CD14-positive monocyte (primary cell): ENCODE results near the gene HTRA3. TPM values are rescaled to one million over a fixed set of nuclear protein-coding genes. Genes with fewer than 3 reads are reported as not detected.

Experiments used
- DNase-seq, 3 donors: peaks; one replicate each; pipeline ENCODE4 v3.0.0-alpha.2; 2011 to 2022
- H2AFZ ChIP-seq: 2 replicates; pipeline ENCODE4 v1.6.0; 2012; ENCODE audit warnings: mild to moderate bottlenecking, low read depth, low read length, inconsistent platforms; ENCODE audit not compliant: insufficient read depth, poor library complexity, severe bottlenecking
- H3K27ac ChIP-seq, 2 donors: 1 replicate in 1 of 2; 2 replicates in 1 of 2; pipeline ENCODE4 v1.5.1; 2012 to 2013; ENCODE audit warnings: low read length in 2 of 2, control low read depth in 1 of 2, inconsistent platforms in 1 of 2, low read depth in 1 of 2, mild to moderate bottlenecking in 1 of 2
- H3K27me3 ChIP-seq, 2 donors: one replicate each; pipeline versions ENCODE4 v1.6.0 to v1.6.1; 2011 to 2013; ENCODE audit warnings: low read length in 2 of 2; ENCODE audit not compliant: control insufficient read depth in 2 of 2, insufficient read depth in 2 of 2
- H3K36me3 ChIP-seq, 2 donors: replicated peaks in 1 of 2; 1 replicate in 1 of 2; 2 replicates in 1 of 2; pipeline versions ENCODE4 v1.5.1 to v1.6.1; 2012 to 2013; ENCODE audit warnings: low read length in 2 of 2, control low read depth in 1 of 2, inconsistent platforms in 1 of 2, mild to moderate bottlenecking in 1 of 2; ENCODE audit not compliant: insufficient read depth in 2 of 2, control insufficient read depth in 1 of 2
- H3K4me1 ChIP-seq, 2 donors: 1 replicate in 1 of 2; 2 replicates in 1 of 2; pipeline versions ENCODE4 v1.5.1 to v1.6.1; 2012 to 2013; ENCODE audit warnings: low read length in 2 of 2, control low read depth in 1 of 2, inconsistent platforms in 1 of 2, mild to moderate bottlenecking in 1 of 2, moderate library complexity in 1 of 2; ENCODE audit not compliant: insufficient read depth in 2 of 2, control insufficient read depth in 1 of 2
- H3K4me2 ChIP-seq: replicated peaks from 2 replicates; pipeline ENCODE3; 2012; ENCODE audit warnings: low read length, moderate library complexity, mild to moderate bottlenecking; ENCODE audit not compliant: poor library complexity, severe bottlenecking; ENCODE audit errors: extremely low read depth
- H3K4me3 ChIP-seq, 3 experiments: fragments of 200-600 bp in 1 of 3; sonication (generic) in 1 of 3; replicated peaks in 1 of 3; 1 replicate in 2 of 3; 2 replicates in 1 of 3; pipeline ENCODE4 v1.5.1; 2011 to 2013; ENCODE audit warnings: low read length in 3 of 3, mild to moderate bottlenecking in 3 of 3, control low read depth in 2 of 3, low read depth in 2 of 3, inconsistent platforms in 1 of 3, moderate library complexity in 1 of 3
- H3K79me2 ChIP-seq: 2 replicates; pipeline ENCODE4 v1.6.0; 2012; ENCODE audit warnings: mild to moderate bottlenecking, control low read depth, inconsistent platforms, low read length, moderate library complexity; ENCODE audit not compliant: insufficient read depth
- H3K9ac ChIP-seq: 2 replicates; pipeline ENCODE4 v1.6.0; 2017; ENCODE audit warnings: low read length, mild to moderate bottlenecking; ENCODE audit not compliant: insufficient read depth, poor library complexity, severe bottlenecking
- H3K9me3 ChIP-seq, 2 donors: replicated peaks in 1 of 2; 1 replicate in 1 of 2; 2 replicates in 1 of 2; pipeline versions ENCODE4 v1.5.1 to v1.6.1; 2012 to 2013; ENCODE audit warnings: low read length in 2 of 2, control low read depth in 1 of 2; ENCODE audit not compliant: control insufficient read depth in 1 of 2, insufficient read depth in 1 of 2
- H4K20me1 ChIP-seq: 2 replicates; pipeline ENCODE4 v1.6.0; 2012; ENCODE audit warnings: mild to moderate bottlenecking, low read length, control low read depth, moderate library complexity; ENCODE audit not compliant: insufficient read depth
- H3K27ac Mint-ChIP-seq, 7 donors: one replicate each; pipeline ENCODE4 v1.8.0; 2020; ENCODE audit warnings: mild to moderate bottlenecking in 7 of 7, mixed read lengths in 7 of 7, moderate library complexity in 6 of 7, inconsistent platforms in 2 of 7
- H3K27me3 Mint-ChIP-seq, 3 donors: one replicate each; pipeline ENCODE4 v1.8.0; 2021 to 2022; ENCODE audit warnings: low read depth in 3 of 3, mild to moderate bottlenecking in 3 of 3, mixed read lengths in 3 of 3, moderate library complexity in 3 of 3, inconsistent platforms in 1 of 3
- H3K36me3 Mint-ChIP-seq, 2 donors: one replicate each; pipeline ENCODE4 v1.8.0; 2020; ENCODE audit warnings: mixed read lengths in 2 of 2, inconsistent platforms in 1 of 2, mild to moderate bottlenecking in 1 of 2
- H3K4me1 Mint-ChIP-seq: one replicate; pipeline ENCODE4 v1.8.0; 2020; ENCODE audit warnings: mild to moderate bottlenecking, mixed read lengths
- H3K4me3 Mint-ChIP-seq, 2 donors: one replicate each; pipeline ENCODE4 v1.8.0; 2020; ENCODE audit warnings: mild to moderate bottlenecking in 2 of 2, mixed read lengths in 2 of 2, moderate library complexity in 1 of 2
- H3K9me3 Mint-ChIP-seq, 7 donors: one replicate each; pipeline ENCODE4 v1.8.0; 2020 to 2022; ENCODE audit warnings: mixed read lengths in 7 of 7, mild to moderate bottlenecking in 6 of 7, moderate library complexity in 6 of 7, inconsistent platforms in 2 of 7
- CTCF ChIP-seq: fragments of 200-600 bp; IDR thresholded peaks from one replicate; pipeline ENCODE4 v1.8.0; 2022; ENCODE audit warnings: antibody characterized with exemption, mild to moderate bottlenecking
- whole genome bisulfite sequencing: methylation state at CpG from one replicate; pipeline ENCODE4 v1.1.5; 2013; ENCODE audit warnings: missing lambda C conversion rate; ENCODE audit not compliant: insufficient coverage; 5-methylcytosine and 5-hydroxymethylcytosine counted together
- intact Hi-C, 2 donors: fragments of 100-400 bp; cut with micrococcal nuclease; formaldehyde crosslinking; loops; one replicate each; pipeline versions ENCODE4 v1.15.0 to v1.15.1; 2023
- polyA plus RNA-seq, 3 donors: library from polyadenylated mRNA; depleted of rRNA in 1 of 3; unstranded in 2 of 3; stranded (reverse) in 1 of 3; fragments of 300-500 nt in 2 of 3; fragments of >200 nt in 1 of 3; fragmentation: Illumina TruSeq in 2 of 3; gene quantifications; 1 replicate in 2 of 3; 2 replicates in 1 of 3; pipeline ENCODE4 v1.2.3, GENCODE V29; 2012 to 2021

HTRA3 gene
- polyA plus RNA-seq, 3 donors = not detected

GRCh38 chr4:8250227-8250626 is 19.3 kb upstream of the HTRA3 start:
- Histone ChIP-seq H3K4me2 (no peak overlapping the region), H3K27ac (no peak overlapping the region), H3K9me3 (no peaks in the 10 kb centered on the region), H3K4me3 (no peak overlapping the region), H3K79me2 (no peaks in the 10 kb centered on the region), H3K4me1 (peaks cover 0 to 3% of the 10 kb centered on the region in 2 donors), H4K20me1 (no peaks in the 10 kb centered on the region), H2AFZ (no peak overlapping the region), H3K27me3 (no peaks in the 10 kb centered on the region), H3K36me3 (no peaks in the 10 kb centered on the region), H3K9ac (no peak overlapping the region)
- Mint-ChIP-seq H3K9me3 (peaks cover 0 to 3% (median 0%) of the 10 kb centered on the region in 7 donors), H3K27me3 (peaks cover 3 to 7% (median 4%) of the 10 kb centered on the region in 3 donors), H3K4me1 (peaks cover 14% of the 10 kb centered on the region), H3K4me3 (no peak overlapping the region), H3K36me3 (no peaks in the 10 kb centered on the region), H3K27ac (peak overlapping the region in 1 of 7 donors; percentile 62)
- TF ChIP-seq CTCF = no peak
- intact Hi-C loops = no loop called here
- DNase-seq = no peak
- WGBS = no CpG with 5 or more reads among the region's 3 CpGs

GRCh38 chr4:8250637-8251036 is 18.9 kb upstream of the HTRA3 start:
- Histone ChIP-seq H2AFZ (no peak overlapping the region), H3K9me3 (no peaks in the 10 kb centered on the region), H3K9ac (no peak overlapping the region), H3K27ac (no peak overlapping the region), H3K36me3 (no peaks in the 10 kb centered on the region), H4K20me1 (no peaks in the 10 kb centered on the region), H3K79me2 (no peaks in the 10 kb centered on the region), H3K4me2 (no peak overlapping the region), H3K4me3 (no peak overlapping the region), H3K4me1 (peaks cover 0 to 3% of the 10 kb centered on the region in 2 donors), H3K27me3 (no peaks in the 10 kb centered on the region)
- WGBS = 88% methylated on average over 6 of the region's 7 CpGs
- peaks cover 3 to 7% (median 5%) of the 10 kb centered on the region in 3 donors for H3K27me3 Mint-ChIP-seq
- DNase-seq = no peak
- peaks cover 10% of the 10 kb centered on the region for H3K4me1 Mint-ChIP-seq
- intact Hi-C loops = no loop called here
- no peaks in the 10 kb centered on the region for H3K36me3 Mint-ChIP-seq
- no peak overlapping the region for H3K4me3 Mint-ChIP-seq
- no peaks in the 10 kb centered on the region for H3K9me3 Mint-ChIP-seq
- H3K27ac Mint-ChIP-seq = no peak overlapping the region
- TF ChIP-seq CTCF = no peak
